Right cardiac atrium (tissue), 5 donors: ENCODE measurements around the gene EAF1. TPM values are rescaled to one million over a fixed set of nuclear protein-coding genes. Genes with fewer than 3 reads are reported as not detected.
A peak's percentile ranks its signal among the peaks of the same experiment; 100 is the strongest.

Experiments
- ATAC-seq, 2 donors: fragments of 200-7000 bp; cut with Tn5 transposase; one replicate each; pipeline versions ENCODE4 v1.8.0 to v1.9.1; 2020; ENCODE audit warnings: moderate library complexity in 2 of 2, mild to moderate bottlenecking in 1 of 2
- DNase-seq, 3 donors: peaks; one replicate each; pipeline ENCODE4 v3.0.0-alpha.2; 2020
- H3K27ac ChIP-seq: one replicate; pipeline ENCODE4 v1.5.1; 2013; ENCODE audit warnings: mild to moderate bottlenecking, low read length, control low read depth, moderate library complexity
- H3K27me3 ChIP-seq: one replicate; pipeline ENCODE4 v1.6.1; 2013; ENCODE audit not compliant: control insufficient read depth, insufficient read depth
- H3K4me1 ChIP-seq: one replicate; pipeline ENCODE4 v1.6.1; 2013; ENCODE audit warnings: low read length; ENCODE audit not compliant: control insufficient read depth, insufficient read depth
- H3K4me3 ChIP-seq: one replicate; pipeline ENCODE4 v1.5.1; 2013; ENCODE audit warnings: low read length, control low read depth
- H3K9me3 ChIP-seq: one replicate; pipeline ENCODE4 v1.6.1; 2013; ENCODE audit warnings: low read length; ENCODE audit not compliant: control insufficient read depth
- WGBS: extraction: QIAGEN DNeasy Blood & Tissue Kit; methylation state at CpG from one replicate; pipeline ENCODE4 v1.1.7; 2013; 5-methylcytosine and 5-hydroxymethylcytosine counted together
- intact Hi-C, 4 donors: fragments of 100-400 bp; cut with DNase I; formaldehyde crosslinking; loops; one replicate each; pipeline versions ENCODE4 v1.11.0 to v1.14.0; 2022 to 2023
- polyA plus RNA-seq: library from polyadenylated mRNA; stranded (reverse); fragments of 200-250 nt; gene quantifications from one replicate; pipeline ENCODE4 v1.2.3, GENCODE V29; 2013
- total RNA-seq, 4 donors: library from RNA; stranded (reverse); fragmentation: NEBNext Ultra II Directional; extraction: Animal tissue kit (Norgen Biotek cat#: 25700); gene quantifications; one replicate each; pipeline ENCODE4 v1.2.1, GENCODE V29; 2021
- donor health status: healthy with polysubstance abuse.
- donor health status: DM: no; HTN: yes; CAD: no.
- donor health status: DM: no; HTN: no; CAD: no.
- donor health status: DM: no; HTN: yes; CAD: no; lungs with severe emphysema.
- donor health status: DM: yes; HTN: yes; CAD: no.

The EAF1 gene
- total and polyA plus RNA-seq, 5 donors = 3.3 to 13.1 (median 7.8) TPM

DNA sequence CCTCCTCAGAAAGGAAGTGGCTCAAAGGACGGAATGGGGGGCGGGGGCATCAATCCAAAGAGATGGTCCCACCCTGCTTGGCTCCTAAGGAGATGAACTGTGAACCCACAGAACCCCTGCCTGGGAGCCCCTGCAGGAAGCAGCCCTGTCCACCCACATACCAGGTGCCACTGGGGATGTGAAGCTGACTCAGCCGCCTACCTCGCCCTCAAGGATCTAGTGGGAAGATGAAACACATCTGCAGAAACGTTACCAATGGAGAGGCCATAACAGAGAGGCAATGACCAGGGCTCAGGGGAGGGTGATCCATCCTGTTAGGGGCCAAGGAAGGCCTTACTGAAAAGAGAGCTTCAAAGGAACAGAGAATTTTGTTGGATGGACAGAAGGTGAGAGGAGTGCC is 35.1 kb downstream of the EAF1 start:
- H3K4me3 ChIP-seq = no peak overlapping the region
- H3K9me3 ChIP-seq = no peaks in the 10 kb centered on the region
- intact Hi-C loops = no loop called here

DNA sequence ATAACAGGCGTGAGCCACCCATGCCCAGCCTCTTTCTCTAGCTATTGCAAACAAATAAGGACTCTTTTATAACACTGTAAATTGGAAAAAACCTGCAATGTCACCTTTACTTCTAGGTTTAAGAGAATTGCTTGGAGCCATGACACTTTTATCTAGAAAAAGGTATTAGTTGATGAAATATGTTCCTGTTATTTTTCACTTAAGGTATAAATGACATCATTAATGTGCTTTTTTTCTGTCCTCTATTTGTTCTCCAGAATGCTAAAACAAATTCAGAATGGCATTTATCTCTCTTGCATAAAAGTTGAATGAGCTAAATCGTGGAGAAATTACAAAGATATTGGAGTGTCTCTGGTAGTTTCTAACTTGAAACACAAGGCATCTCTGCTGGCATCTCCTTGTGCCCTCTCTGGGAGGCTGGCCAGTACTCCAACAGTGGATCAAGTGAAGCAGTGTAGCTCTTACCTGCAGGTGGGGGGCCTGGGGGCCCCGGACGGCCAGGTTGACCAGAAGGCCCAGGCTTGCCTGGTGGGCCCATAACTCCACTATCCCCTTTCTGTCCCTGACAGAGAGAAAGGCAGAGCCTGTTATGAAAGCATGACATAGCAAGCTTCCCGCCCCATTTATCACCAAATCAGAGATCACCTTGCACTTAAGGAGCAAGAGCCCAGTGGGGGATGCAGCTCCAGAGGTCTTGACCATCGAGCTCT is 38.6 kb downstream of the EAF1 start:
- Histone ChIP-seq H3K27ac (no peak overlapping the region), H3K4me3 (no peak overlapping the region), H3K9me3 (no peaks in the 10 kb centered on the region), H3K27me3 (no peaks in the 10 kb centered on the region), H3K4me1 (no peaks in the 10 kb centered on the region)
- ATAC-seq (no peak), DNase-seq (no peak)
- intact Hi-C loops = no loop called here
- 94% methylated on average over 6 of the region's 6 CpGs for WGBS

More for the DNA sequence above, 35.1 kb downstream of the EAF1 start:
- no peak for ATAC-seq
- 90% methylated on average over 5 of the region's 5 CpGs for WGBS
- no peak for DNase-seq
- Histone ChIP-seq H3K27me3 (no peaks in the 10 kb centered on the region), H3K4me1 (no peaks in the 10 kb centered on the region), H3K27ac (no peak overlapping the region)

DNA sequence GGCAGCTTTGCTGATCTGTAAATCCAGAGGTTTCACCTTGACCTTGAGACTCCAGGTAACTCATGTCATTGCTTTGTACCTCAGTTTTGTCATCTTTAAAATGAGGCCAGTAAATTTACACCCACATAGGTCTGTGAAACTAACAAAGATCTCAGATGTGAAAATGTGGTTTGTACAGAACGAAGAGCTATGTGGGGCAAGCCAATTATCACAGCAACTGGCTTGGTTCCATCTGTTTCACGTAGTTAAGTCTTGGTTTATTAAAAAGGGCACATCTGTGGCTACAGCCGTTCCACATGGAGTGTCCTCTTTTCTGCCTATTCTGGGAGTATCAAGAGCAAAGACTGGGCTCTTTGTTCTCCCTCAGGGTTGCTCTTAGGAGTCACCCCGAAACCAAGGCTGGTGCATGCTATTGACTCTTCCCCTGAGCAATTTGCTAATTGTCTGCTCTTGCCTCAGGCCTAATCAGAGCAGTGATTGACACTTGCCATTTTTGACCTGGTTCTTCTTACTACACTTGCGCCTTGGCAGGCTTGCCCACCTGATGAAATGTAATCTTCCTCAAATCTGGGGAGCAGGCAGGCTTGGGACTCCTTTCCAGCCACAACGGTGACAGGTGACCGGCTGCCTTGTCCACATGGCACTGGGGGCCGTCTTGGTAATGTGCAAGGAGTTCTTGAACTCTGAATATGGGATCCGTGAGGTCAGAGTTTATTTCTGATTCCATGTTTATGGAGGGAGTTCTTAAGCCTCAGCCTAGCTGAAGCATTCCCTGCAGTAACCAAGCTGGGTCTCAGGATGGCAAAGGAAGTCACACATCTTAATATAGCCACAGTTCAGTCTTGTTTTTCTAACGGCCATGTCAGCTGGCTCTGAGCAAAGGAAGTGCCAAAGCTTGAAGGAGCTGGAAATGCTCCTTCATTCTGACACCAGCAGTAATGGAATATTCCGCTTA is 40.1 kb downstream of the EAF1 start:
- H3K4me1 ChIP-seq = no peaks in the 10 kb centered on the region
- H3K27me3 ChIP-seq = no peaks in the 10 kb centered on the region
- no peaks in the 10 kb centered on the region for H3K9me3 ChIP-seq
- H3K4me3 ChIP-seq = no peak overlapping the region
- no peak overlapping the region for H3K27ac ChIP-seq
- intact Hi-C loops = no loop called here
- WGBS = 81% methylated on average over 11 of the region's 11 CpGs
- DNase-seq = no peak
- ATAC-seq = no peak

DNA sequence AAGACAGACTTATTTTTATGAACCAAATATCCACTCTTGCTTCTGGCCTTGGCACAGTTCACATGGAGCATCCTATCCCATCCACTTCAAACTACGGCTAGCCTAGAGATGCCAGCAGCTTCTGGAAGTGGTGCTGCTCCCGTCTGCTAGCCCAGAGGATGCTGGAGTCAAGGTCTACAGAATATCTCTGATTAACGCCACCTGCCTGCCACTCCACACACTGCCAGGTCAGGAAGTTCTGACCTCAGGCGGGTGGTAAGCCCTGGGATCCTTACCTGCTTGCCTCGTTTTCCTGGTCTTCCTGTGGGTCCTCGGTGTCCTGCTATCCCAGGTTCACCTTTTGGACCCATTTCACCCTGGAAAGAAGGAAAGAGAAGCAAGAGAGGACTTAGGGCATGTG is 42.9 kb downstream of the EAF1 start:
- ATAC-seq = no peak
- Histone ChIP-seq H3K9me3 (no peaks in the 10 kb centered on the region), H3K4me1 (no peaks in the 10 kb centered on the region), H3K27me3 (no peaks in the 10 kb centered on the region), H3K27ac (no peak overlapping the region), H3K4me3 (no peak overlapping the region)
- 89% methylated on average over 6 of the region's 6 CpGs for WGBS
- DNase-seq = no peak
- intact Hi-C loops = no loop called here

DNA sequence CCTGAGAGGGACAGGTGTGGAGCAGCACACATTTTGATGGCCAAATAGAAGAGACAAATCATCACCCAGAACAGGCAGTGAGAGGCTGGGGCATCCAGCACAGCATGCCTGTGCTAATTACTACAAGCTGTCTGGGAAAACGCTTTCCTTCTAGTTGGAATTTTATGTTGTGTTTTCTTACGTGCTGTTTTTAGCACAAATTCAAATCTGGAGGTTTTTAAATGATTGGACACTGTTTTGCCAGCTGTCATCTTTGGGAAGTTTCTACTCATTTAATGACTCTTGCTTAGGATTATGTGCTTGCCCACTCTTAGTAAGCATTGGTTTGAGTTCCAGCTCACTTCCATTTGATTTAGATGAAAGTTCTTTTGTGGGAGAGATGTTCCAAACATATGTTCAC is 43.5 kb downstream of the EAF1 start:
- no peak for ATAC-seq
- intact Hi-C loops = no loop called here
- 95% methylated on average over 2 of the region's 2 CpGs for WGBS

DNA sequence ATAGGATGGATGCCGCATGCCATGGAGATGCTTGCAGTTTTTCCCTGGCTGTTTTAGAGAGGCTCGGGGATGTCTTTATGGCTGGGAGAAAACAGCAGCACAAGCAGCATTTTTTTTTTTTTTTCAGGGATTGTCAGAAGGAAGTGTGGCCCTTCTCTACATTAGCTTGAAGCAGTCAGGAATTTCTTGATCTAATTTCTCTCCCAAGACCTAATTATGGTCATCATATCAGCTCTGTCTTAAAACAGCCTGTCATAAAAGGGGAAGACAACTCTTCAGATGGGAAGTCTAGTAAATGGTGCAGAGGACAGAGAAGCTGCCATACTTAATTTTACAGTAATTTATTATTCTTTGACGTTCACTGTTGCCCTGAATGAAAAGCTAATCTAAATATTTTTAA is 44.5 kb downstream of the EAF1 start:
- ATAC-seq (no peak), DNase-seq (no peak)
- H3K9me3 ChIP-seq = no peaks in the 10 kb centered on the region
- no peak overlapping the region for H3K27ac ChIP-seq
- no peaks in the 10 kb centered on the region for H3K27me3 ChIP-seq
- H3K4me1 ChIP-seq = no peaks in the 10 kb centered on the region
- intact Hi-C loops = no loop called here
- WGBS = 84% methylated on average over 3 of the region's 3 CpGs
- H3K4me3 ChIP-seq = no peak overlapping the region

More for the DNA sequence above, 43.5 kb downstream of the EAF1 start:
- Histone ChIP-seq H3K4me1 (no peaks in the 10 kb centered on the region), H3K27ac (no peak overlapping the region), H3K9me3 (no peaks in the 10 kb centered on the region), H3K27me3 (no peaks in the 10 kb centered on the region), H3K4me3 (no peak overlapping the region)
- no peak for DNase-seq

DNA sequence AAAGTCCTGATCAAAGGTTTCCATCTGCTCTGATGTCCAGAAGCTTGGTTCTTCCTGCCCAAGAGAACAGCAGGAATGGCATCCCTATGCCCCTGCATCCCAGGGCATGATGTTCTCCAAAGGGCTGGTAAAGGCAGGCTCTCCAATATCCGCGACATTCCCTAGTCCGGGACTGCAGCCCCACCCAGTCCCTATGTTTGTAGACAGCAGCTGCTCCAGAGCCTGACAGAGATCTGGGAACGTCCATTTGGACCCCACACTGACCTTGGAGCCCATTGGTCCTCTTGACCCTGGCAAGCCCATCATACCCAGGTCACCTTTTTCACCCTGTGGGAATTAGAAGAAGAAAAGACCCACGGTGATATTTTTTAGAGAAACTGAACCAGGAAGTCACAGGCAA is 47.8 kb downstream of the EAF1 start:
- WGBS = 53% methylated on average over 5 of the region's 5 CpGs
- ATAC-seq = no peak
- no peak overlapping the region for H3K4me3 ChIP-seq
- no peak overlapping the region for H3K27ac ChIP-seq
- no peaks in the 10 kb centered on the region for H3K27me3 ChIP-seq
- intact Hi-C loops = no loop called here
- peaks cover 7% of the 10 kb centered on the region for H3K4me1 ChIP-seq
- no peak for DNase-seq
- no peaks in the 10 kb centered on the region for H3K9me3 ChIP-seq

DNA sequence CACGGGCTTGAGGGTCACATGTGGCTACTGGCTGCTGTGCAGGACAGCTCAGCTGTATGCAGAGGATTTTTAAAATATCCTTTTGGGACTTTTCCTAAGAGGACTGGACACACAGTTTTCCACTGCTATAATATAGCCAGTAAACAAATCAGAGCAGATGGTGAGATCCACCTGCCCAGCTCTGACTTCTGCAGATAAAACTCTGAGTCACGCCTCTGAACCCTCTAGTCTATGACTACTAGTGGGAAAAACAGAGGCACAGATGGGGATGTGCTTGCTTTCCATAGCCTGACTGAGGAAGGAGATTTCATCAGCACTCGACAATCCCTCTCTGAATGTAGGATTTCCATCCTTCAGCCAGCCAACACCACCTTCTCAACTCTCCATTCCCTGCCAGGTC is 49.0 kb downstream of the EAF1 start:
- WGBS = 61% methylated on average over 3 of the region's 3 CpGs
- H3K9me3 ChIP-seq = no peaks in the 10 kb centered on the region
- ATAC-seq (no peak), DNase-seq (no peak)
- intact Hi-C loops = no loop called here
- peaks cover 7% of the 10 kb centered on the region for H3K4me1 ChIP-seq
- H3K27me3 ChIP-seq = no peaks in the 10 kb centered on the region
- no peak overlapping the region for H3K27ac ChIP-seq
- no peak overlapping the region for H3K4me3 ChIP-seq

DNA sequence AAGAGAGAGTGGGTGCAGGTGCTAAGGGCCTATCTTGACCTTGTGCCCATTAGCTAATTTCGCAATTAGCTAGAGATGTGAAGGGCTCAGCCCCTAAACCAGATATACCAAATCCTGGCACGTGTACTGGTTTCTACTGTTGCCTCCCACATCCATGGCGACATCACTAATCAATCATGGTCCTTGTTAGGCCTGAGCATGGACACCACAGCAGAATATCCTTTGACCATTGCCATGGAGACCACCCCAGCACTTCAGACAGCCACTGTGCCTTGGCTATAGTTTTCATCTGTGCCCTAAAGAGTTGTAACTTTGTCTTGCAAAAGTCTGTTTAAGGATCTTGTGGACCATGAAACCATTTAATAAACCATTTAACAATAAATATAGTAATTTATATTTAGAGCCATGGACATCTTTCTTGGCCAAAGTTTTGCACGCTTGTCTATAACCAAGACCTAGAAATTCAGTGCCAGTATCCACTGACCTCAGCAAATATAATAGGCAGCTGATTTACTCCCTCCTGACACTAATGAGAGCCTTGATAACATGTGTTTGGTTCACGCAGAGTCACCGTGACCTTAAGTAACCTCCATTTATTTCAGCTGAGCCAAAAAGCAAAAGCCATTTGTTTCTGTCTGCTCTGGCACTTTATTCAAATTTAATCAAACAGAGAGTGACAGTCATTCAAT is 50.7 kb downstream of the EAF1 start:
- no peak overlapping the region for H3K4me3 ChIP-seq
- intact Hi-C loops = no loop called here
- no peak overlapping the region for H3K27ac ChIP-seq
- ATAC-seq (peak; percentile 64 to 65), DNase-seq (no peak)
- H3K27me3 ChIP-seq = no peaks in the 10 kb centered on the region
- 58% methylated on average over 6 of the region's 6 CpGs for WGBS
- H3K9me3 ChIP-seq = no peaks in the 10 kb centered on the region
- peaks cover 7% of the 10 kb centered on the region for H3K4me1 ChIP-seq

DNA sequence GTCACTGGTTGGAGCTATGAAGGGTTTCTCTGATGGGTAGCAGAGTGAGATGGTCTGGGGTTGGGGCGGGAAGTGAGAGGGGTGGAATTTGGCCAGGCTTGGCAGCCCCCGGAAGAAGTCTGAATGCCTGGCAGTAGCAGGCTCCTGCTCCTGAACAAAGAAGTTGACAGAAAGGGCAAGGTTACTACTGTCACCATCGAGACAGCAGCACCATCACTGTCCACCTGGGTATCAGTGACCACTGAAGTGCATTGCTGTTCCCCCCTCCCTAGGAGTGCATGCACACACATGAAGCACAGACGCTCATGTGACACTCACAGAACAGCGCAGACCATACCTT is 51.2 kb downstream of the EAF1 start:
- 67% methylated on average over 5 of the region's 5 CpGs for WGBS
- H3K4me1 ChIP-seq = peaks cover 7% of the 10 kb centered on the region
- DNase-seq = no peak
- no peaks in the 10 kb centered on the region for H3K9me3 ChIP-seq
- ATAC-seq = peak; percentile 43 to 50
- no peak overlapping the region for H3K4me3 ChIP-seq
- H3K27me3 ChIP-seq = no peaks in the 10 kb centered on the region
- intact Hi-C loops = no loop called here
- H3K27ac ChIP-seq = no peak overlapping the region
